NCI-H82 (cell line): Measurements from ENCODE around the gene VWA1.
"Not testable (repeated sequence)": the region's sequence is repeated elsewhere in the genome, so short reads cannot be mapped to it uniquely, and the experiment has no call there.

Experiments used
- DNase-seq: peaks from one replicate; lab custom pipeline; 2025; lab: John Stamatoyannopoulos, UW

Gene VWA1

DNA sequence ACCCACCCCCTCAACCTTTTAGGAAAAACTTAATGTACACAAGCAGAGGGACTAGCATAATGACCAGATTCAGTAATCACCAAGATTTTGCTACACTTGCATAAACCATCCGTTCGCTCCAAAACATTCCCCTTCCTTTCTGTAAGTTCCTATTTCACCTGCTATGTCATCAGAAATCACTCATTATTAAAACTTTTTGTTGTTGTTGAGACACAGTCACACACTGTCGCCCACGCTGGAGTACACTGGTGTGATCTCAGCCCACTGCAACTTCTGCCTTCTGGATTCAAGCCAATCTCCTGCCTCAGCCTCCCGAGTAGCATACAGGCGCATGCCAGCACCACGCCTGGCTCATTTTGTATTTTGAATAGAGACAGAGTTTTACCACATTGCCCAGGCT lies 31.8 kb upstream of the VWA1 start:
- DNase-seq, result no peak

DNA sequence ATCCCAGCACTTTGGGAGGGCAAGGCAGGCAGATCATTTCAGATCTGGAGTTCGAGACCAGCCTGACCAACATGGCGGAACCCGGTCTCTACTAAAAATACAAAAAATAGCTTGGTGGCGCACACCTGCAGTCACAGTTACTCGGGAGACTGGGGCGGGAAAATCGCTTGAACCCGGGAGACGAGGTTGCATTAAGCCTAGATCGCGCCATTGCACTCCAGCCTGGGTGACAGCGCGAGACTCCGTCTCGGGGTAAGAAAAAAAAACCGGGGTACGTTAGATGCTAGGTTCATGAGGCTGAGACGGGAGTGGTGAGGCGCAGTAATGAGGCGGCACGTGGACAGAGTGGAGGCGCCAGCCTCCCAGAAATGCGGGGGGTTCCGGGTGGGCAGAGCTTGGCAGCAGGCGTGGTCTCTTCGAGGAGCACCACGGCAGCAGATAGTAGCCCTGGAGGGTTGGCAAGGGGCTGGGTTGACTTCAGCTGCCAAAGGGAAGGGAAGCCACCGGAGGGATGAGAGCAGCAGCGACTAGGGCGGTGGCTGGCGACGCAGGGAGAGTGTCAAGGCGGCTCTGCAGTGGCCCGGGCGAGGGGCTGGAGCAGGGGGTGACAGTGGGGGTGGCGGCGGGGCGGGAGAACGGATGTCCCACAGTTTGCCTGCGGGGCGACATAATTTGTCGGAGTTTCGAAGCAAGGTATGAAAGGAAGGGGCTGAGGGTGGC lies 29.2 kb upstream of the VWA1 start:
- no peak for DNase-seq

DNA sequence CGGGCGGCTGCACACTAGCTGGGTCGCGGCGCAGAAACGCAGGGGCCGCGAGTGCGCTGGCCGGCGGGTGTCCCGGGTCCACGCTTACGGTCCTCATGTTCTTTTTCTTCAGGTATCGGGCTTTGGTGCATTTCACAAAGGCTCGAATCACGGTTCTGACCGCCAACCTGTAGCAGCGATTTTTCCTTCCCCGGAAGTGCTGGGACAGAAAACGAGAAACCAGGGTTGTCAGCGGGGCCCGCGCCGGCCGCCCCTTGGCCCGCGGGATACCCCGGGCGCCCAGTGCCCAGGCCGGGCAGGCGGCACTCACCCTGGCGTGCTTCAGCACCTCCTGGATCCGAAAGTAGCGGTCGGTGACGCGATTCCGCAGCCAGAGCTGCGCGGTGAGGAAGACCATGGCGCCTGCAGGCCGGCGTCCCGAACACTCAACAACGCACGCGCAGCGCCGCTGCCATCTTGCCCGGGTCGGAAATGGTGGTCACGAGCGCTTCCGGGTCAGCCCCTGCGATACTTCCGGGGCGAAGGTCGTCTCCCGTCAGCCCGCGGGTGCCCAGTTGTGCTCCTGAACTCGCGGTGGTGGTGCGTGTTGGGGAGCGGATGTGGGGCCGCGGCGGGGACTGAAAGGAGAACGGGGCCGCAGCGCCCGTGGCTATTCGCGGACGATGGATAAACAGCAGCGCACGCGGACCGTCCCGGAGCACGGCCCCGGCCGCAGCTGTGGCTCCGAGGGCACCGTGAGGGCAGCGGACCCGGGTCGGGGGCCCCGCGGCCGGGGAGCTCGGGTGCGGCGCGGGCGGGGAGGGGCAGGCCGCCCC lies 28.5 kb upstream of the VWA1 start, which contains the start of gene MRPL20:
MRPL20 (minus strand) TSS at position 473 of the 815 bp plus-strand sequence; CDS start at position 397, 76 bp downstream.
- DNase-seq, result peak; percentile 98

DNA sequence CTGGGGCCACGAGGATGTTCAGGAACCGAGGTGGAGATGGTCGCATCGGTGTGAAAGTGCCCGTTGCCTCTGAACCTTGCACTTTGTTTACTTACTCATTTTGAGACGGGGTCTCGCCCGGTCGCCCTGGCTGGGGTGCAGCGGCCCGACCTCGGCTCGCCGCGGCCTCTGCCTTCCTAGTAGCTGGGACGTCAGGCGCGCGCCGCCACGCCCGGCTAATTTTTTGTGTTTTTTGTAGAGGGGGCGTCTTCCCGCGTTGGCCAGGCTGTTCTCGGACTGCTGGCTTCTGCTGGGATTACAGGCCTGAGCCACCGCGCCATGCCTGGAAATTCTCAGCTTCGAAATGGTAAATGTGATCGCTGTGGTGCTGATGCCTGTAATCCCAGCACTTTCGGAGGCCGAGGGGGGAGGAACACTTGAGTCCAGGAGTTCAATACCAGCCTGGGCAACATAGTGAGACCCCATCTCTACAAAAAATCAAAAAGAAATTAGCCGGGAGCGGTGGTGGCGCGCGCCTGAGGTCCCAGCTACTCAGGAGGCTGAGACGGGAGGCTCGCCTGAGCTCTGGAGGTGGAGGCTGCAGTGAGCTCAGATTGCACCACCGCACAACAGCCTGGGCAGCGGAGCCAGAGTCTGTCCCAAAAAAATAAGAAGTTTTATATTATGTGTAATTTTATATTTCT lies 27.7 kb upstream of the VWA1 start:
- peak; percentile 64 for DNase-seq

DNA sequence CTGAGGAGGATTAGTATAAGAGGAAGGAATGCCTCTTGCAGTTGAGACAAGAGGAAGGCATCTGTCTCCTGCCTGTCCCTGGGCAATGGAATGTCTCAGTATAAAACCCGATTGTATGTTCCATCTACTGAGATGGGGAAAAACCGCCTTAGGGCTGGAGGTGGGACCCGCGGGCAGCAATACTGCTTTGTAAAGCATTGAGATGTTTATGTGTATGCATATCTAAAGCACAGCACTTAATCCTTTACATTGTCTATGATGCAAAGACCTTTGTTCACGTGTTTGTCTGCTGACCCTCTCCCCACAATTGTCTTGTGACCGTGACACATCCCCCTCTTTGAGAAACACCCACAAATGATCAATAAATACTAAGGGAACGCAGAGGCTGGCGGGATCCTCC lies 25.3 kb upstream of the VWA1 start:
- DNase-seq, result not testable (repeated sequence)

DNA sequence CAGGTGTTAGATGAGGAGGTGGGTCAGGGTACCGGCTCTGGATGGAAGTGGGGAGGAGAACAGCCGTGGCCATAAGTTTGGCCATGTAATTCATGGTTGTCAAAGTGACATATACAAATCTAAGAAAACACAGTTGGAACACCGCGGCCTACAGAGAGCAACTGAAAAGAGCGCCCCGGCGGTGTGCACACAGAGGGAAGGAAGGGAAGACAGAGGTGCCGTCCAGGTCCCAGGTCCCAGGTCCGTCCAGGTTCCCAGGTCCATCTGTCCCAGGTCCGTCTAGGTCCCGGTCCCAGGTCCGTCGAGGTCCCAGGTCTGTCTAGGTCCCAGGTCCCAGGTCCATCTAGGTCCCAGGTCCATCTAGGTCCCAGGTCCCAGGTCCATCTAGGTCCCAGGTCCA lies 23.9 kb upstream of the VWA1 start:
- no peak for DNase-seq

DNA sequence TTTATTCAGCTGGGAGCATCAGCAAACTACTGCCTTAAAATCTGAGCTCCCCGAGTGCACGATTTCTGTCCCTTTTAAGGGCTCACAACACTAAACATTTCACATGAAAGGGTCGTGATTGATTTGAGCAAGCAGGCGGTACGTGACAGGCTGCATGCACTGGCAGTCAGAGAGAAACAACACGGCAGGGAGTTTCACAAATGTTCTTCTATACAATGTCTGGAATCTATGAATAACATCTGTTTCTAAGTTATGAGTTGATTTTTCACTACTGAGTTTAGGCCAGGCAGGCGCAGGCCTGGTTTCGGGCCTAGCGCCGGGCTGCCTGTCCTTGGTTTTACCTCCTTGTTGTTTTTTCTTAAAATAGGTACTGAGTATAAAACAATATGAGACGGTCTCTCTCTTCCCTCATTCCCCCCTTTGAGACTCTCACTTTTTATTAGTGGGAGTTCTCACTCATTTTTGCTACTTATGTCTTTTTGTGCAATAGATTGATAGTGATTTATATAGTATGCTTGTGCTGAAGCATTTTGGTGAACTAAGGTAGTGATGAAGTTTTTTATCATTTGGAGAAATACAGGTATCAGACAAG lies 23.1 kb upstream of the VWA1 start:
- not testable (repeated sequence) for DNase-seq

DNA sequence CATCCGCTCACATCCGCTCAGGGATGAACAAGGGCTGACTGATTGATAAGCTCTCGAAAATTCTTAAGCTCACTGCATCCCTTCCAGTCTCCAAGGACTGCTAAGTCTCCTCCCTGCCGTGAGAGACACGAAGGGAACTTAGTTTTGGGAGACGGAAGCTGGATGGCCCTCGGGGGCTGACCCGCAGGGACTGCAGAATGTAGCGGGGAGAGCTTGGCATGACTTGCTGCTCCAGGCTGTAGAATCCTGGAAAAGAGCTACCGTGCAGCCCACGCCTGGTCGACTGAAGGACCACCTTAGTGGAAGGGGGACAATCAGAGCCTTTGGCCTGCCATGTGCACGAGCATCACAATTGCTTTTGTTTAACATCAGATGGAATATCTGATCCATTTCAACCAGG lies 19.7 kb upstream of the VWA1 start:
- no peak for DNase-seq

DNA sequence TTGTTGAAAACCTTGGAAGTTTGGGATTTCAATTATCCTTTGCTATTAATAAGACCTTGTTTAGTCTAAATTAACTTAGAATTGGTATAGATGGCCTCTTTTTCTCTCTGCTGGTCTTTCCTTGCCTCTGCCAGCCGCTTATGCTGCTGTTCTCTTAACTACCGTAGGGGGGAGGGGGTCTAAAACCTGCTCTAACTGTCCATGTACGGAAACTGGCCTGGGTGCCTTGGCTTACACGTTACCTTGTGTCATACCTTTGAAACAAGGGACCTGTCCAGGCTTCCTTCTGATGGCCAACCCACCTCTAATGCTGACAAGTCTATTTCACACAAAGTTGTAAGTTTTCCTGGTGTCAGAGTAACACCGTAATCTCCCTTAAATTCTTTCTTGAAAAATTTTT lies 18.1 kb upstream of the VWA1 start:
- DNase-seq, result peak; percentile 72

DNA sequence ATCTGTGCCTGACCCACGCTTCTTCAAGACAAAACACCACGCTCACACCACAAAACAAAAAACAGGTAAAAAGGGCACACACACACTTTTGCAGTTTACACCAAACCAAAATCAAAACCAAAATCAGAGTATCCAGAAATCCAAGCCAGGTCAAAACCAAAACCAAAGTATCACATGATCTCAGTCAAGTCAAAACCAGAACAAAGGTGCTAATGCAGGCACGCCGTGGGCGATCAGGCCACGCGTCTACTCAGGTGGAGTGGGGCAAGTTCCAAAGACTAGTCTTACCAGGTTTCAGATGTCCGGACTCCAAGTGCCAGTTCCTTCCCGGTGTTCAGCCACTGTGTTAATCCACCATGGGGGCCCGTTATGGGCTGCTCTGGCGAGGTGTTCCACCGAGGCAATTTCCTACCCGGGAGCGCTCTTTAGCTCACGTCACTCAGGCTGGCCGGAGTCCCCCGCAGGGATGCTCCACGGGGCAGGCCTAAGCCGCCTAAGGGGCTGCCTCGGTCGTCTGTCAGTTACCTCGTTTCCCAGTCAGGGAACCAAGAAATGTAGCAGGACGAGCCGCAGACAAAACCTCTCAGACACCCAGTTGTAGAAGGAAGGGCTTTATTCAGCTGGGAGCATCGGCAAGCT lies 17.5 kb upstream of the VWA1 start:
- not testable (repeated sequence) for DNase-seq

DNA sequence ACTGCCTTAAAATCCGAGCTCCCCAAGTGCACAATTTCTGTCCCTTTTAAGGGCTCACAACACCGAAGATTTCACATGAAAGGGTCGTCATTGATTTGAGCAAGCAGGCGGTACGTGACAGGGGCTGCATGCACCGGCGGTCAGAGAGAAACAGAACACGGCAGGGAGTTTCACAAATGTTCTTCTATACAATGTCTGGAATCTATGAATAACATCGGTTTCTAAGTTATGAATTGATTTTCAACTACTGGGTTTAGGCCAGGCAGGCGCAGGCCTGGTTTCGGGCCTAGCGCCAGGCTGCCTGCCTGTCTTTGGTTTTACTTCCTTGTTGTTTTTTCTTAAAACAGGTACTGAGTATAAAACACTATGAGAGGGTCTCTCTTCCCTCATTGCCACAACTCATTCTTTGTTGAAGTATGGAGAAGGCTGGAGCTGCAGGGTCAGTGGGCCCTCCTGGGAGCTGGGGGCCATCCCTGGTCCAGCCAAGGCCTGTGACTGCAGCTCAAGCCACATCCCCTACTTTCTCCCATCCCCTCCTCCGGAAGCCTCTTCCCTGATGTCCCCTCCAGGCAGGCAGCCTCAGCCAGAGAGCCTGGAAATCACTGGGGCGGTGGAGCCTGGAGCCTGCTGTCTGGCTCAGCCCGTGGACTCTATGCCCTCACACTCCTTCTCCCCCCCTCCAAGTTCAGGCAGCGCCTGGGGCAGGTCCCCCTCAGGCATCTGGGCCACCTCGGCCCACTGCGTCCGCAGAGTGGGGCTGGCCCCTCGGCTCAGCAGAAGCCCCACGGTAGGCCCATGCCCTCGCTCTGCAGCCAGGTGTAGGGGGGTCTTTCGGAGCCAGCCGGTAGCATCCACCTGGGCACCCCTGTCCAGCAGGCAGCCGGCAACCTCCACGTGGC lies 16.8 kb upstream of the VWA1 start:
- DNase-seq, result no peak

DNA sequence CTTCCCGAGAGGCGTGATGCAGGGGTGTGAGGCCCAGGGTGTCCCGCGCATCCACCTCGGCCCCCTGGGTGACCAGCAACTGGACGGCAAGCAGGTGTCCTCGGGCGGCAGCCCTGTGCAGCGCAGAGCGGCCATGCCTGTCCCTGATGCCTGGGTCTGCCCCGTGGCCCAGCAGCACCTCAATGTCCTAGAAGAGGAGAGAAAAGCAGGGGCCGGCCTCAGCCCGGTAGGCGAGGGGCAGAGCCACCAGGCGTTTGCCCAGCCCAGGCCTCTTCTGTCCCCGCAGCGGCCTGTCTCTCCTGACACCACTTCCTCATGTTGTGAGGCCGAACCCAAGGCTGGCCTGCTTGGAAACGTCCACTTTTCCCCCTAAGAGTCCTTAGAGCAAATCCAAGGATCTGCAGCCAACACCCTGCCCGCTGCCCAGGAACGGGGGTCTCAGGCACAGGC lies 16.1 kb upstream of the VWA1 start:
- no peak for DNase-seq

DNA sequence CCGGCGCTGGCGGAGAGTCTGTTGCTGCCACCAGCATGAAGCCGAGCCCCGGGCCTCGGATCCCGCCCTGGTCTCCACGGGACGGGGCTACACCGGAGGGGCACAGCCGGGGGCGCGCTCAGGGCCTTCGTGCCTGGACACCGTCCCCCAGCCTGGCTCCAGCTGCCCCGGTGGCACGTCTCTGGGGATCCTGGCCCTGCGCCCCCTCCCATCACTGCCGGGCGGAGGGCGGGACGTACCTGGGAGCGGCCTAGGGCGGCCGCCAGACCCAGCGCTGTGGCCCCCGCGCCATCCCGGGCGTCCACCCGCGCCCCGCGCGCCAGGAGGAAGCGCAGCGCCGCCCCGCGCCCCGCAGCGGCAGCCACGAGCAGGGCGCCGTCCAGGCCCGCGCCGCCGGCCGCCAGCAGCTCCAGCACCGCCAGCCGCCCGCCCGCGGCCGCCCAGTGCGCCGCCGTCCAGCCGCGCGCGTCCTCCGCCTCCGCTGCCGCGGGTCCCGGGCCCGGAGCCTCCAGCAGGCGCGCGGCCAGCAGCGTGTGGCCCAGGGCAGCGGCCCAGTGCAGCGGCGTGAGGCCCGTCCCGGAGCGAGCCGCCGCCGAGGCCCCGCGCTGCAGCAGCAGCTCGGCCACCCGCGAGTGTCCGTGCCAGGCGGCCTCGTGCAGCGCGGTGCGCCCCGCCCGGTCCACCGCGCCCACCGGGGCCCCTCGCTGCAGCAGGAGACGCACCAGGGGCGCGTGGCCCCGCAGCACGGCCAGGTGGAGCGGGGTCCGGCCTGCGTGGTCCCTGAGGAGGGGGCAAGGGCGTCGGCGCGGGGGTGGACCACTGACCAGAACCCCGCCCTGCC lies 15.5 kb upstream of the VWA1 start:
- DNase-seq, result peak; percentile 63

DNA sequence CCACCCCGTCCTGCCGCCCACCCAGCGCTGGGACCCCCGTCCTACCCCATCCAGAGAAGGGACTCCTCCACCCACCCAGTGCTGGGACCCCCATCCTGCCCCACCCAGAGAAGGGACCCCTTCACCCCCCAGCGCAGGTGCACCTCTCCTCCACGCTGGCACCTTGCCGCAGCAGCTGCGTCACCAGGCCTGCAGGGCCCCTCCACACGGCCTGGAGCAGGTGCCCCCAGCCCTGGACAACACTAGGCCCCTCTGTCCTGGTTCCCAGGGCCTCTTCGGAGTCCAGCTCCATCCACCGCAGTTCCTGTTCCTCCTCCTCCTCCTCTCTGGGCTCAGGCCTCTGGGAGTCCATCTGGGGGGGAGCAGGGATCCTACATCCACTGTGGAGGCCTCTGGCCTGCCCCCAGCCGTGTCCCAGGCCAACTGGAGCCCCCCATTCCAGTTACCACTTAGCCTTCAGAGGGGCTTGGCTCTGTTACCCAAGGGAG lies 14.8 kb upstream of the VWA1 start:
- peak; percentile 78 for DNase-seq

DNA sequence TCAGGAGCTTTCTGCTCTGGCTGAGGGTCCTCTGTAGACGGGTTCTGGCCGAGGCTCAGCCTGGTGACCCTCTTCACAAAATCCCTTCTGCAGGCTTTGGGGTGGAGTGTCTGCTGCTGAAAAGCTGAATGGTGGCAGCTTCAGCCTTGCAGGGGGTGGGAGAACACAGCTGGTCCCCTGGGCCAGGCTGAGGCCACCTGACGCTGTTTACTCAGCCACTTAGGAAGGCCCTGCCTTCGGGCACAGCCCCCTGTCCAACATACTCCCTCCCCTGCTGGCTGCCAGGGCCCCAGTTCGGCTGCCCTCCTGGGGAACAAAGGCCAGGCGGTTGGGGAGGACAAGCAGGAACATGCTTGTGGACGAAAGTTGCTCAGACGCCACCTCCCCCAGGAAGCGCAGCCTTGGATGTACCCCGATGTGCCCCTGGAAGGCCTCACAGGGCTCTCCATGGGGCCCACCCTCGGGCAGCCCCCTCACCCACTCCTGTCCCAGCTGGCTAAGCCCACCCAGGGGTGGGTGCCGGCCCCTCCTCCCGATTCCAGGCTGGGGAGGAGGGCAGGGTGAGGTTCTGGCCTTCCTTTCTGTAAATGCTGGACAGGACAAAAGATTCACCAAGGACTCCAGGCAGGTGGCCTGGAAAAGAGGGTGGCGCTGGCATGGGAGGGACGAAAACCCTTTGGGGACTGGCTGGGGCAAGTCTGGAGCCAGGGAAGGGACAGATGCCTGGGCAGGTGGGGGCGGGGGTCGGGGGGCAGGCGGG lies 14.2 kb upstream of the VWA1 start, which contains the start of gene ANKRD65:
ANKRD65 (minus strand) TSS at position 130 of the 760 bp plus-strand sequence. CDS start 271 bp downstream, outside the sequence.
- peak; percentile 97 for DNase-seq

DNA sequence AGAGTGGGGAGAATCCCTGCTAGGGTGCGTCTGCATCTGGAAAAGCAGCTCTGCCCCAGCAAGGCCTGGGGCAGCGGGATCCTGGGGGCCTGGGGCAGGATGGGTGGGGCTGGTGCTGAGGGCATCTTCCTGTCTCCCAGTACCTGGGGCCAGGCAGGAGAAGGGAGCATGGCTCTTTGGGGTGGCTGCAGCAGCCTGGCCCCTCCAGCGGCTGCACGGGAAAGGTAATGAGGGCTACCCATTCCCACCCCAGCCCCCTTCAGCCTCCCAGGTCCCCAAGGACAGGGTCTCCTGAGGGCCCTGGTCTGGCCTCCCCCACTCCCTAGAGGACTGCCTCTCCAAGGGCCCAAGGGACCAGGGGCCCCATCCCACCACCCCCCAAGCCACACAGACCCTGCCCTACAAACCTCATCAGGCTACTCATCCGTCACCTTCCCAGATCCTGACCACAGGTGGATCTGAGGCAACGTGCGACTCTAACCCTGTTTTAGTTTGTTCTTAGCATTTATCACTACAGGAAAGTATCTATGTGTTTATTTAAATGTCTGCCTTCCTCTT lies 13.5 kb upstream of the VWA1 start:
- DNase-seq, result no peak

DNA sequence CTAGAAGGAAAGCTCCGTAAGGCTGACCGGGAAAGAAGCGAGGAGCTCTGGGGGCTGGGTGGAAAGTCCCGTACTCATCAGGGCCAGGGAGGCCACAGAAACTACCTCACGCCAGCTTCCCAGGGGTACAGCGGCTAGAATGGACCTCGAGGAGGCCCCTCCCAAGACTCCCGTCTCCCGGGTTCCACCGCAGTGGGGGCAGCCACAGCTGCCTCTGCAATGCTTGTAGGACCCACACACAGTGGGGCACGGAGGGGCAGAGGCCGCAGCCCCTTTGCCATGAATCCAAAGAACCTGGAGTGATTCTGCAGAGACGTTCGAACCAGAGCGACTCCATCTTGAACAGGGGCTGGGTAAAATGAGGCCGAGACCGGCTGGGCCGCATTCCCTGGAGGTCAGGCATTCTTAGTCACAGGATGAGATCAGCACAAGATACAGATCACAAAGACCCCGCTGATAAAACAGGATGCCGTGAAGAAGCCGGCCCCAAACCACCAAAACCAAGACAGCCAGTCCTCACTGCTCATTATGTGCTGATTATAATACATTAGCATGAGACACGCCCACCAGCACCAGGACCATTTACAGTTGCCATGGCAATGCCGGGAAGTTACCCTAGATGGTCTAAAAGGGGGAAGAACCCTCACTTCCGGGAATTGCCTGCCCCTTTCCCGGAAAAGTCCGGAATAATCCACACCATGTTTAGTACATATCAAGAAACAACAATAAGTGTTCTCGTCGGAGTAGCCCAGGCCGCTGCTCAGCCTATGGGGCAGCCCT lies 12.8 kb upstream of the VWA1 start:
- DNase-seq, result peak; percentile 38

DNA sequence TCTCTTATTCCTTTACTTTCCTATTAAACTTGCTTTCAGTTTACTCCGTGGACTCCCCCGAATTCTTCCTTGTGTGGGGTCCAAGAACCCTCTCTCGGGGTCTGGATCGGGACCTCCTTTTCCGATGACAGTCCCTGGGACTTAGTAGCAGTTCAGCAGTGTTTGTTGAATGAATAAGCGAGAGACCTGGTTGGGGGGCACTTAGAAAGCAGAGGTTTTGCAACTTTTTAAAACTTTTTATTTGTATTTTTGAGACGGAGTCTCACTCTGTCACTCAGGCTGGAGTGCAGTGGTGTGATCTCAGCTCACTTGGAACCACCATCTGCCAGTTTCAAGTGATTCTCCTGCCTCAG lies 12.3 kb upstream of the VWA1 start:
- no peak for DNase-seq
